ACHN (cell line): Measurements from ENCODE around the gene PCSK6.

Experiments
- DNase-seq: peaks from one replicate; pipeline ENCODE4 v3.0.0-alpha.2; 2015
- in situ Hi-C: cut with HindIII; loops from 2 replicates; pipeline ENCODE4 v1.10.0; 2017; ENCODE audit warnings: low sequenced_read_pairs, low pct_ligation_motif_present, low pct_unique_long_range_greater_than_20kb

Gene PCSK6

GRCh38 chr15:101526021-101526420 lies 36.5 kb upstream of the PCSK6 start:
- DNase-seq, result no peak
- in situ Hi-C loops, result no loop called here

- in situ Hi-C loops, result no loop called here
- no peak for DNase-seq
Observed at GRCh38 chr15:101525087-101525669, 35.7 kb upstream of the PCSK6 start.

- in situ Hi-C loops, result no loop called here
- DNase-seq, result no peak
Observed at GRCh38 chr15:101523560-101523940, 34.0 kb upstream of the PCSK6 start.

GRCh38 chr15:101522621-101523559 lies 33.4 kb upstream of the PCSK6 start:
- DNase-seq, result no peak

GRCh38 chr15:101522091-101522490 lies 32.6 kb upstream of the PCSK6 start:
- no peak for DNase-seq
- in situ Hi-C loops, result no loop called here

More at GRCh38 chr15:101522621-101523559, 33.4 kb upstream of the PCSK6 start:
- in situ Hi-C loops, result no loop called here

GRCh38 chr15:101521591-101521990 lies 32.1 kb upstream of the PCSK6 start:
- no peak for DNase-seq
- in situ Hi-C loops, result no loop called here

- in situ Hi-C loops, result no loop called here
- no peak for DNase-seq
Observed at GRCh38 chr15:101521069-101521468, 31.6 kb upstream of the PCSK6 start.

- no peak for DNase-seq
- in situ Hi-C loops, result no loop called here
Observed at GRCh38 chr15:101520395-101520794, 30.9 kb upstream of the PCSK6 start.

GRCh38 chr15:101517504-101517903 lies 28.0 kb upstream of the PCSK6 start:
- DNase-seq, result no peak
- in situ Hi-C loops, result no loop called here

GRCh38 chr15:101514318-101514717 lies 24.8 kb upstream of the PCSK6 start:
- in situ Hi-C loops, result no loop called here
- no peak for DNase-seq

- no peak for DNase-seq
- in situ Hi-C loops, result no loop called here
Observed at GRCh38 chr15:101511717-101512116, 22.2 kb upstream of the PCSK6 start.

GRCh38 chr15:101510212-101511197 lies 21.0 kb upstream of the PCSK6 start:
- in situ Hi-C loops, result no loop called here
- DNase-seq, result no peak

GRCh38 chr15:101509279-101509678 lies 19.8 kb upstream of the PCSK6 start:
- in situ Hi-C loops, result no loop called here
- DNase-seq, result no peak

GRCh38 chr15:101506491-101506890 lies 17.0 kb upstream of the PCSK6 start:
- in situ Hi-C loops, result no loop called here
- DNase-seq, result no peak

- no peak for DNase-seq
- in situ Hi-C loops, result no loop called here
Observed at GRCh38 chr15:101505610-101506337, 16.3 kb upstream of the PCSK6 start.

- DNase-seq, result no peak
- in situ Hi-C loops, result no loop called here
Observed at GRCh38 chr15:101504866-101505609, 15.5 kb upstream of the PCSK6 start.

GRCh38 chr15:101504373-101504772 lies 14.9 kb upstream of the PCSK6 start:
- DNase-seq, result no peak
- in situ Hi-C loops, result no loop called here

GRCh38 chr15:101503296-101503599 lies 13.7 kb upstream of the PCSK6 start:
- in situ Hi-C loops, result no loop called here

More at GRCh38 chr15:101503296-101503599, 13.7 kb upstream of the PCSK6 start:
- no peak for DNase-seq
